GM18511 (cell line): ENCODE data around the gene COPS2.
"Not testable (repeated sequence)": the region's sequence is repeated elsewhere in the genome, so short reads cannot be mapped to it uniquely, and the experiment has no call there.

ENCODE experiments used
- ATAC-seq: cut with Tn5 transposase; IDR thresholded peaks from one replicate; pipeline ENCODE4 v1.9.1; 2021; ENCODE audit warnings: mild to moderate bottlenecking, moderate library complexity; ENCODE audit not compliant: unreplicated experiment

COPS2 gene

GRCh38 chr15:49155110-49155833 lies at the start of gene COPS2:
TSS of gene COPS2 (minus strand) at chr15:49155599. CDS start at chr15:49155578, 21 bp downstream.
- peak; percentile 93 for ATAC-seq

DNA sequence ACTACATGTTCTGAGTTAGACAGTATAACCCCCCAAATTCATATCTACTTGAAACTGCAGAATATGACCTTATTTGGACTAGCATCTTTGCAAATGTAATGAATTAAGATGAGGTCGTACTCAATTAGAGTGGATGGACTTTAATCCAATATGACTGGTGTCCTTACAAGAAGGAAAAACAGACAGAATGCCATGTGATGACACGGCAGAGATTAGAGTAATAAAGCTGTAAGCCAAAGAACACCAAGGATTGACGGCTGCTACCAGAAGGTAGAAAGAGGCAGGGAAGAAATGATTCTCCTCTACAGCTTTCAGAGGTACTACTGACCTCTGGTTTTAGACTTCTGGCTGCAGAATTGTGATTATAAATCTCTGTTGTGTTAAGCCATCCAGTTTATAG lies 44.9 kb upstream of the COPS2 start:
- ATAC-seq, result no peak

- ATAC-seq, result no peak
Observed at GRCh38 chr15:49199666-49200065, 44.3 kb upstream of the COPS2 start.

GRCh38 chr15:49196856-49197255 lies 41.5 kb upstream of the COPS2 start:
- ATAC-seq, result no peak

GRCh38 chr15:49191892-49192291 lies 36.5 kb upstream of the COPS2 start:
- no peak for ATAC-seq

- no peak for ATAC-seq
Observed at GRCh38 chr15:49190586-49190985, 35.2 kb upstream of the COPS2 start.

- ATAC-seq, result no peak
Observed at GRCh38 chr15:49189631-49190030, 34.2 kb upstream of the COPS2 start.

DNA sequence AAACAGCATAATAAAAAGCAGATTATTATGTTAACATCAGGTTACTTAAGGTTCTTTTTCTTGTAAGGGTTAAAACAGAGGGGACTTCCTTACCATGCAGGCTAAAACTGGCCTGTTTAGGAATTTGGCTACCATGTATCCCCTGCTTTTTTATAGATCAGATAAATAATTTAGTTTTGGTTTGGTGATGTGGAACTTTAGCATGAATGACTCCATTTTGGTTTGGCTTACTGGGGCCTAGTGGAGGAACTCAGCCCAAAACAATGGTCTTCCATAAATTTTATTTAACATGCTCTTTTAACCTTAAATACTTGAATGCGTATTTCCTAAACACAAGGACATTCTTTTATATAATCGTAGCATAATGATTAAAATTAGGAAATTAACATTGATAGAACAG lies 33.5 kb upstream of the COPS2 start:
- no peak for ATAC-seq

DNA sequence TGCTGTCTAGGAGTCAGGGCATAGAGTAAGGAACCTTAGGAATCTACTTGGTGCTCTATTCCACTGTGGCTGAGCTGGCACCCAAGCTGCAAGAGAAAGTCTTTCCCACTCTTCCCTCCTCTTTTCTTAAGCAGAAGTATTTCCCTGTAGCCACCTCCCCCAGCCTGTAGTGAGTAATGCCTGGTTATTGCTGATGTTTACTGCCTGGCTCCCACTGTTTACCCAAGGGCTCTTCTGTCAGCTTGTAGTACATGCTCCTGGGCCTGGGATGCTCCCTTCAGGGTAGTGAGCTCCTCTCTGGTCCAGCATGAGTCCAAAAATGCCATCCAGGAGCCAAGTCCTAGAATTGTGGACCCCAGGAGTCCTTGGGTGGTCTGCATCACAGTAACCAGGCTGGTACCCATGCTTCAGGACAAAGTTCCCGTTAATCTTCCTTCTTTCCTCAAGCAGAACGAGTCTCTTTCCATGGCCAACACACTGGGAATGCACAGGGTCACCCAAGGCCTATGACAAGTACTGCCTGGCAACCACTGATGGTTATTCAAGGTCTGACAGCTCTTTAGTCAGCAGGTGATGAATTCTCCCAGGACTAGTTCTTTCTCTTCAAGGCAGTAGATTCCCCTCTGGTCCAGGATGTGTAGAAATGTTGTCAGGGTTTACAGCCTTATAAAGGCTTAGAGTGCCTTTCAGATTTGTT lies 32.3 kb upstream of the COPS2 start:
- no peak for ATAC-seq

DNA sequence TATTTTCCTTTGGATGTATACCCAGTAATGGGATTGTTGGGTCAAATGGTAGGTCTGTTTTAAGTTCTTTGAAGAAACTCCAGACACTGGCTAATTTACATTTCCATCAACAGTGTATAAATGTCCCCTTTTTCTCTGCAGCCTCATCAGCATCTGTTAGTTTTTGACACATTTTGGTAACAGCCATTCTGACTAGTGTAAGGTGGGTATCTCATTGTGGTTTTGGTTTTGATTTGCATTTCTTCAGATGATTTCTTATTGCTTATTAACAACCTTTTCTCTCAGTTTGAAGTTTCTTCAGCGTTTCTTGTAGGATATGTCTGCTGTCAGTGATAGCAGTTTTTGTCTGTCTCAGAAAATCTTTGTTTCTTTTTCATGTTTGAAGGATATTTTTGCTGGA lies 30.1 kb upstream of the COPS2 start:
- peak; percentile 85 for ATAC-seq

GRCh38 chr15:49183741-49184140 lies 28.3 kb upstream of the COPS2 start:
- ATAC-seq, result not testable (repeated sequence)

GRCh38 chr15:49182128-49182527 lies 26.7 kb upstream of the COPS2 start:
- no peak for ATAC-seq

DNA sequence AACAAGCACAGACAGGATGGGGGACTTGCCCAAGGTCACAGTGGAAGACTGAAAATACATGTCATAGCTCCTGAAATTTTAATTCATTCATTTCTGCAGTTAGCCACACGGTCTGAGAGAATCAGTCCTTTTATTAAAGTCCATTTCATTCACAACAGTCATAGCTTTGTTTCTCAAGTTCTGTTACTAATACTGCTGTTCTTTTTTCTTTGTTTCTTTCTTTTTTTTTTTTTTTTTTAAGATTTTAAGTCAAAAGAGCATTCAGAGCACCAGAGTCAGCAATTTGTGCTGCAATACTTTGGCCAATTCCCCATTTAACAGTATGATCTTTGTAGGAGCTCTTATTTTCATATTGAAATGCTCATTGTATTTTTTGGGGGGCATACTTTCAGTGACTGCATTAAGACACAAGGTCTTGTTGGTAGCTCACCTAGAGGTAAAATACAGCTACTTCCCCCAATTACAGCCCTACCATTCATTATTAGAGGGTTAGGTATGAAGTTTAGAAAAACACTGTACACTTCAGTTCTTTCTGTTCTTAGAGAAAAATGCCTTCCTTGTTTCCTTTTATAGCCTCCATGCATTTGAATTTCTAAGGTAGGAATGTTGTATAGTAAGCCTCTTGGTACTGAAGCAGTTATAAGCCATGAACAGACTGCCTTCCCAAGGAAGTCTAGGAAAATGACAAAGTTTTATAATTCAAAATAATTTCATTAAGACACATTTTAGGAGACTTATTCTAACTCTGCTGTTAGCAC lies 24.2 kb upstream of the COPS2 start:
- ATAC-seq, result no peak

DNA sequence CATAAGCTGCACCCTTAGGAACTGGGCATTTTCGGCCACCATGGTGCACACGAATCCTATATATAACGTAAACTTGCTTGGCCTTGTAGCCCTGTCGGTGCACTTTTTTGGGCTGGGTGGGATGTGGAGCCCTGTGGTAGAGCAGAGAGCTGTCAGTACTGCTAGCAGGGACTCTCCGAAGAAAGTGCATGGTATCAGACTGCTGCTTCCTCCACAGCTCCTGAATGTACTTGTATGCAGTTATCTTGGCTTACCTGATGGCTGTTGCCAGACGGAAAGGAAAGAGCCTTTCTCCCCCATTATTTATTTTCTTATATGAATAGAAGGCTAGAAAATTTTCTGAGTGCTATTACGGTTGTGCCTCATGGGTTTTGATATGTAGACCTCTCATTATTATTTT lies 23.1 kb upstream of the COPS2 start:
- ATAC-seq, result no peak

- not testable (repeated sequence) for ATAC-seq
Observed at GRCh38 chr15:49175582-49176397, 20.4 kb upstream of the COPS2 start.

DNA sequence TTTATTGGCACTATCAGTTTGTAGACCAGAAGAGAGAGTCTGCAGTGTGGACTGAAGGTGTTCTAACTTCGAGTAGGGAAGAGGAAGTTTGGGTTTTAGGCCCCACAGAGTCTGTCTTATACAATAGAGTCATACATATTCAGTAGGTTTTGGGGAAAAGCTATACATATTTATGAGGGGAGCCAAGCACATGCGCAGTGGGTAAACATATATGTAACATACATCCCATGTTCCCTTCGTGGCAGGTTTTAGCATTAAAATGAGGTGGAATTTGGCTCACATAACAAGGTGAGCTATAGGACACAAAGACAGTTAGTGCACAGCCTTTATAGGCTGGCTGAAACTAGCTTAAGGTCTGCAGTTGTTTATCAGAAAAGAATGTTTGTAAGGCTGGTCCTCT lies 19.5 kb upstream of the COPS2 start:
- no peak for ATAC-seq

GRCh38 chr15:49171790-49172189 lies 16.4 kb upstream of the COPS2 start:
- ATAC-seq, result no peak

- ATAC-seq, result peak; percentile 94
Observed at GRCh38 chr15:49169880-49170597, 14.6 kb upstream of the COPS2 start, which contains the start of gene GALK2. TSS of gene GALK2 (plus strand) at chr15:49170247. CDS start at chr15:49170323, 76 bp downstream.

DNA sequence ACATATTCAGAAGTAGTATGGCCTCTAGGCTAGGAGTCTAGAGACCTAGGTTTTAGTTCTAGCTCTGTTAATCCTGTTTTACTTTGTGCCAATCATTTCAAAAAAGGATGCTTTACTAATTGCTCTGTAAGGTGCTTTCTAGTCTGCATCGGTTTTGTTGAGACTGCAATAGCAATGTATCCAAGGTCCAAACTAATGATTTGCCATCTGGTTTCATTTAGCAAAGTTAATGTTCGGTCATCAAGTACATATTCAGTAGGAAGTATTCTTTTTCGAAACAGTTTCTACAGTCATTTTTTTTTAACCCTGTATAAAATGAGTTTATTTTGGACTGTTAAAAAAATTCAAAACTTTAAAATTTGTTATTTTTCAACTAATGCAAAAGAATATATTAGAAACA lies 12.6 kb upstream of the COPS2 start:
- no peak for ATAC-seq

GRCh38 chr15:49164865-49165264 lies 9.5 kb upstream of the COPS2 start:
- no peak for ATAC-seq
